A549 (cell line): ENCODE data around the gene KIF26A. TPM values are rescaled to one million over a fixed set of nuclear protein-coding genes. Genes with fewer than 3 reads are reported as not detected.

Source experiments
- ATAC-seq, 2 experiments: fragments of 200-7000 bp in 1 of 2; fragments of >200 bp in 1 of 2; cut with Nextera tagmentation in 1 of 2; cut with Tn5 transposase in 1 of 2; 3 replicates each; pipeline versions ENCODE4 v1.8.0 to v1.9.1; 2018 to 2020; ENCODE audit warnings: mild to moderate bottlenecking in 1 of 2, moderate library complexity in 1 of 2
- CTCF ChIA-PET: fragments of 300-600 bp; sonication (Branson Sonifier 250); formaldehyde crosslinking; extraction: SDS; loops from one replicate; lab custom pipeline; 2021; ENCODE audit warnings: antibody characterized with exemption, inconsistent platforms; lab: Yijun Ruan, JAX
- POLR2A ChIA-PET: fragments of 350-600 bp; formaldehyde crosslinking; extraction: SDS; loops from one replicate; lab custom pipeline; 2021; ENCODE audit warnings: antibody characterized with exemption, inconsistent platforms; lab: Yijun Ruan, JAX
- DNase-seq, 2 experiments: peaks; one replicate each; pipeline versions ENCODE4 v3.0.0 to v3.0.0-alpha.2; 2011 to 2016; ENCODE audit warnings: low read depth in 1 of 2, low spot score in 1 of 2
- FAIRE-seq: peaks from 2 replicates; lab custom pipeline; 2011; peaks lifted over from hg19 to GRCh38; lab: Jason Lieb, UNC
- H3K27ac ChIP-seq, 2 experiments: fragments of >200 bp; sonication (Bioruptor Twin); formaldehyde crosslinking; 3 replicates each; pipeline ENCODE4 v1.5.1; 2016 to 2017
- H3K4me1 ChIP-seq: fragments of >200 bp; sonication (Bioruptor Twin); formaldehyde crosslinking; 3 replicates; pipeline ENCODE4 v1.6.1; 2016
- H3K4me2 ChIP-seq: fragments of >200 bp; sonication (Bioruptor Twin); formaldehyde crosslinking; 3 replicates; pipeline ENCODE4 v1.6.1; 2016
- H3K4me3 ChIP-seq: fragments of >200 bp; sonication (Bioruptor Twin); formaldehyde crosslinking; 3 replicates; pipeline ENCODE4 v1.5.1; 2016
- H3K9me3 ChIP-seq: fragments of >200 bp; sonication (Bioruptor Twin); formaldehyde crosslinking; 3 replicates; pipeline ENCODE4 v1.6.1; 2016
- ATOH8 ChIP-seq: fragments of 250-450 bp; sonication (Bioruptor Pico); IDR thresholded peaks from 2 replicates; pipeline ENCODE4 v1.5.0; 2020; ENCODE audit warnings: low read depth, mild to moderate bottlenecking, moderate library complexity
- CBX8 ChIP-seq: fragments of 200-600 bp; sonication (generic); IDR thresholded peaks from 2 replicates; pipeline ENCODE4 v1.6.1; 2016
- CHD4 ChIP-seq: fragments of 200-600 bp; sonication (generic); IDR thresholded peaks from 2 replicates; pipeline ENCODE4 v1.6.1; 2016; ENCODE audit warnings: antibody characterized with exemption, mild to moderate bottlenecking, borderline replicate concordance
- E2F6 ChIP-seq: IDR thresholded peaks from 2 replicates; pipeline ENCODE4 v1.6.1; 2012; ENCODE audit warnings: low read depth, borderline replicate concordance
- EHF ChIP-seq: fragments of 250-450 bp; sonication (Bioruptor Pico); IDR thresholded peaks from 2 replicates; pipeline ENCODE4 v1.5.0; 2020; ENCODE audit warnings: mild to moderate bottlenecking
- EHMT2 ChIP-seq: fragments of 200-600 bp; sonication (generic); IDR thresholded peaks from 2 replicates; pipeline ENCODE4 v1.6.1; 2016; ENCODE audit warnings: antibody characterized with exemption, low read depth, mild to moderate bottlenecking, moderate library complexity
- EP300 ChIP-seq, 2 experiments: fragments of >200 bp; sonication (Bioruptor Twin); formaldehyde crosslinking; IDR thresholded peaks; 2 replicates in 1 of 2; 3 replicates in 1 of 2; pipeline ENCODE4 v1.6.1; 2016 to 2017
- FOSB ChIP-seq: fragments of 250-450 bp; sonication (Bioruptor Pico); IDR thresholded peaks from 2 replicates; pipeline ENCODE4 v1.5.0; 2020; ENCODE audit warnings: mild to moderate bottlenecking, moderate library complexity
- FOSL2 ChIP-seq, 2 experiments: fragments of 450-650 bp in 1 of 2; fragments of >200 bp in 1 of 2; sonication (Bioruptor Twin) in 1 of 2; formaldehyde crosslinking; IDR thresholded peaks; 2 replicates each; pipeline versions ENCODE4 v1.5.0 to v1.6.1; 2016 to 2020; ENCODE audit warnings: mild to moderate bottlenecking in 1 of 2, moderate library complexity in 1 of 2
- HDAC2 ChIP-seq: fragments of 200-600 bp; sonication (generic); IDR thresholded peaks from 2 replicates; pipeline ENCODE4 v1.6.1; 2016
- HES2 ChIP-seq: fragments of >200 bp; sonication (Bioruptor Twin); formaldehyde crosslinking; IDR thresholded peaks from 2 replicates; pipeline ENCODE4 v1.6.1; 2016
- HOXB13 ChIP-seq: fragments of 250-450 bp; sonication (Bioruptor Pico); IDR thresholded peaks from 2 replicates; pipeline ENCODE4 v1.5.0; 2020; ENCODE audit warnings: low read depth, mild to moderate bottlenecking, moderate library complexity
- JUNB ChIP-seq: fragments of >200 bp; sonication (Bioruptor Twin); formaldehyde crosslinking; IDR thresholded peaks from 2 replicates; pipeline ENCODE4 v1.6.1; 2016
- MAX ChIP-seq: IDR thresholded peaks from 2 replicates; pipeline ENCODE4 v1.6.1; 2012
- MAZ ChIP-seq: fragments of 150-350 bp; IDR thresholded peaks from 2 replicates; pipeline ENCODE4 v1.6.1; 2014; ENCODE audit warnings: antibody characterized with exemption, low read depth, low read length, borderline replicate concordance
- MYC ChIP-seq: IDR thresholded peaks from 2 replicates; pipeline ENCODE4 v1.6.1; 2012; ENCODE audit warnings: mild to moderate bottlenecking, inconsistent platforms, low read length, improper control_type of control experiment, borderline replicate concordance
- POLR2A ChIP-seq: IDR thresholded peaks from 2 replicates; pipeline ENCODE4 v1.6.1; 2012; ENCODE audit warnings: mild to moderate bottlenecking, low read length
- SMC3 ChIP-seq: fragments of >200 bp; sonication (Bioruptor Twin); formaldehyde crosslinking; IDR thresholded peaks from 3 replicates; pipeline ENCODE4 v1.6.1; 2018; ENCODE audit warnings: inconsistent platforms
- TP53 ChIP-seq: fragments of 250-450 bp; sonication (Bioruptor Pico); IDR thresholded peaks from 2 replicates; pipeline ENCODE4 v1.5.0; 2021; ENCODE audit warnings: mild to moderate bottlenecking, moderate library complexity
- ZNF302 ChIP-seq: fragments of 250-450 bp; sonication (Bioruptor Pico); IDR thresholded peaks from 2 replicates; pipeline ENCODE4 v1.9.0; 2021; ENCODE audit warnings: inconsistent platforms, mild to moderate bottlenecking, moderate library complexity
- WGBS: methylation state at CpG from one replicate; pipeline ENCODE4 v1.1.6; 2017; ENCODE audit errors: missing lambda C conversion rate; 5-methylcytosine and 5-hydroxymethylcytosine counted together
- polyA plus RNA-seq, 4 experiments: library from polyadenylated mRNA; depleted of rRNA in 3 of 4; stranded (reverse); fragments of >200 nt; fragmentation: RNase III in 1 of 4; extraction: RNeasy Plus Mini Kit Qiagen cat#74134 plus additional on column Dnase treatment in 1 of 4; gene quantifications; 2 replicates in 3 of 4; 3 replicates in 1 of 4; pipeline ENCODE4 v1.2.3, GENCODE V29; 2011 to 2017

KIF26A gene
- polyA plus RNA-seq, 2 of the 4 experiments (the other 2 are of a cell fraction): 0.28 to 2.3 TPM

GRCh38 chr14:104095426-104096310, 42.7 kb upstream of the KIF26A start:
- H3K4me3 ChIP-seq: no peak overlapping the region
- CTCF ChIA-PET: interaction anchor here (0.7 to 4.6 kb wide), 30 partner anchors 9 to 552 kb away, joined by 3 to 40 read pairs (median 5); partner anchors contain the start of gene ASPG
- TF ChIP-seq HES2 (no peak), TP53 (CRISPR knock-in tag) (no peak), CHD4 (no peak)
- TF ChIP-seq, all 56 proteins: peak for 0
- no peak overlapping the region for H3K4me2 ChIP-seq
- H3K9me3 ChIP-seq: no peaks in the 10 kb centered on the region
- FAIRE-seq (no peak), ATAC-seq (no peak), DNase-seq (no peak)
- 65% methylated on average over 12 of the region's 31 CpGs for WGBS
- peaks cover 5% of the 10 kb centered on the region; the same call in 2 of the 3 replicates for H3K4me1 ChIP-seq
- H3K27ac ChIP-seq: no peak overlapping the region
- POLR2A ChIA-PET: no interaction called here

GRCh38 chr14:104096318-104096717, 42.1 kb upstream of the KIF26A start:
- no peaks in the 10 kb centered on the region for H3K9me3 ChIP-seq
- H3K4me2 ChIP-seq: no peak overlapping the region
- H3K4me3 ChIP-seq: no peak overlapping the region
- no peak overlapping the region for H3K27ac ChIP-seq
- no peak for ATAC-seq
- 37% methylated on average over 9 of the region's 14 CpGs for WGBS
- ChIA-PET CTCF (interaction anchor here (1.0 to 4.6 kb wide), 13 partner anchors 8 to 543 kb away, joined by 3 to 40 read pairs (median 5); partner anchors contain the start of gene ASPG), POLR2A (no interaction called here)
- no peak for DNase-seq
- peaks cover 5% of the 10 kb centered on the region; the same call in 2 of the 3 replicates for H3K4me1 ChIP-seq
- FAIRE-seq: no peak
- TF ChIP-seq ZNF302 (no peak), EHMT2 (no peak), JUNB (no peak), EP300 (IDR thresholded peaks at IDR 0.05) (no peak), ATOH8 (CRISPR knock-in tag) (no peak), E2F6 (no peak), MAZ (no peak), FOSL2 (IDR thresholded peaks at IDR 0.05) (no peak), FOSL2 (CRISPR knock-in tag; IDR thresholded peaks at IDR 0.05) (no peak), POLR2A (no peak), CBX8 (no peak), HDAC2 (no peak), MAX (no peak), HOXB13 (no peak), FOSB (CRISPR knock-in tag) (no peak), MYC (no peak), CHD4 (no peak), SMC3 (no peak), EHF (CRISPR knock-in tag) (no peak)
